ENCODE results near the gene AOPEP.

Gene AOPEP

GRCh38 chr9:95129476-95130291 is 403.2 kb downstream of the AOPEP start:
- DNase-seq (ENCODE audit: low read depth in 2 of 2, low spot score in 1 of 2) = no peak

- DNase-seq (ENCODE audit: low read depth in 2 of 2, low spot score in 1 of 2) = no peak
These were observed 404.0 kb downstream of the AOPEP start for GRCh38 chr9:95130484-95130883.

- no peak for DNase-seq (ENCODE audit: low read depth in 2 of 2, low spot score in 1 of 2)
These were observed 404.8 kb downstream of the AOPEP start for GRCh38 chr9:95131023-95131943.

- DNase-seq (ENCODE audit: low read depth in 2 of 2, low spot score in 1 of 2) = no peak
These were observed 406.1 kb downstream of the AOPEP start for GRCh38 chr9:95132366-95133324.

GRCh38 chr9:95133325-95133705 is 406.8 kb downstream of the AOPEP start:
- DNase-seq (ENCODE audit: low read depth in 2 of 2, low spot score in 1 of 2) = no peak

GRCh38 chr9:95134457-95134881 is 408.0 kb downstream of the AOPEP start:
- DNase-seq (ENCODE audit: low read depth in 2 of 2, low spot score in 1 of 2) = no peak

- no peak for DNase-seq (ENCODE audit: low read depth in 2 of 2, low spot score in 1 of 2)
These were observed 409.3 kb downstream of the AOPEP start for GRCh38 chr9:95135756-95136155.
